Thymus (tissue), 11 donors: ENCODE data around the gene MYOM3. TPM values are rescaled to one million over a fixed set of nuclear protein-coding genes. Genes with fewer than 3 reads are reported as not detected.
"Not testable (repeated sequence)": the region's sequence is repeated elsewhere in the genome, so short reads cannot be mapped to it uniquely, and the experiment has no call there.

Experiments
- DNase-seq, 9 donors: peaks; one replicate each; pipeline ENCODE4 v3.0.0-alpha.2; 2013; ENCODE audit warnings: low spot score in 9 of 9, low read depth in 6 of 9, missing footprints in 1 of 9
- H3K27ac ChIP-seq, 2 donors: one replicate each; pipeline ENCODE4 v1.5.1; 2013; ENCODE audit warnings: control low read depth in 1 of 2, low read depth in 1 of 2, low read length in 1 of 2, mild to moderate bottlenecking in 1 of 2, moderate library complexity in 1 of 2
- H3K27me3 ChIP-seq, 2 donors: one replicate each; pipeline ENCODE4 v1.5.1; 2013; ENCODE audit warnings: low read length in 1 of 2; ENCODE audit not compliant: control insufficient read depth in 2 of 2, insufficient read depth in 1 of 2
- H3K36me3 ChIP-seq, 2 donors: one replicate each; pipeline ENCODE4 v1.5.1; 2013; ENCODE audit warnings: low read length in 1 of 2, mild to moderate bottlenecking in 1 of 2, moderate library complexity in 1 of 2; ENCODE audit not compliant: control insufficient read depth in 2 of 2, insufficient read depth in 2 of 2
- H3K4me1 ChIP-seq, 2 donors: one replicate each; pipeline ENCODE4 v1.5.1; 2013; ENCODE audit warnings: low read length in 2 of 2; ENCODE audit not compliant: control insufficient read depth in 2 of 2, insufficient read depth in 2 of 2
- H3K4me3 ChIP-seq, 2 donors: one replicate each; pipeline ENCODE4 v1.5.1; 2013; ENCODE audit warnings: low read length in 2 of 2, control low read depth in 1 of 2, mild to moderate bottlenecking in 1 of 2
- H3K9me3 ChIP-seq, 2 donors: one replicate each; pipeline ENCODE4 v1.5.1; 2013; ENCODE audit warnings: low read length in 1 of 2, mild to moderate bottlenecking in 1 of 2; ENCODE audit not compliant: control insufficient read depth in 2 of 2, insufficient read depth in 1 of 2
- WGBS: extraction: QIAGEN DNeasy Blood & Tissue Kit; methylation state at CpG from one replicate; pipeline ENCODE4 v1.1.7; 2013; 5-methylcytosine and 5-hydroxymethylcytosine counted together
- polyA plus RNA-seq: library from polyadenylated mRNA; stranded (reverse); fragments of 200-250 nt; gene quantifications from one replicate; pipeline ENCODE4 v1.2.3, GENCODE V29; 2013
- total RNA-seq: library from RNA; stranded (reverse); fragments of 120-200 nt; gene quantifications from one replicate; pipeline ENCODE4 v1.2.4, GENCODE V29; 2013
- donor health status: healthy.

The MYOM3 gene
- total and polyA plus RNA-seq, 2 donors = 0.71 to 1.5 TPM

DNA sequence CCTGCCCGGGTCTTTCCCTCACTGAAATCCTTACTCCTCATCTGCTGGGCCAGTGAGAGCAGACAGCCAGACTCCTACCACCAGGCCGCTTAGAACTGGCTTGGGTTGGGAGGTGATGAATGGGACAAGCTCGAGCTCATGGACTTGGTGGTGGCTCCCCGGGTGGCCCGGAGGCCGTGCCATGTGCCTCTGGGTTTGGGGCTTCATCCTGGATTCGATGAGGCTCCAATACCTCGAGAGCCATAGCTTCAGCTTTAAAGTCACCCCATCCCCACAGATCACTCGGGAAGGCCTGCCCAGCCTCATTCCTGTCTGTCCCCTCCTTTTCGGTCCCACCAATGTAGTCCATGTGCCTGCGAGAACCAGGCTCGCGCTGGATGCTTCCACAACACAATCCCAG, 51.5 kb downstream of the MYOM3 start:
- no peak for DNase-seq
- WGBS = 95% methylated on average over 13 of the region's 13 CpGs

GRCh38 chr1:24058671-24059455, 53.1 kb downstream of the MYOM3 start:
- no peak for DNase-seq
- peaks cover 0 to 4% of the 10 kb centered on the region in 2 donors for H3K27me3 ChIP-seq
- WGBS = 96% methylated on average over 14 of the region's 14 CpGs
- H3K4me1 ChIP-seq = no peaks in the 10 kb centered on the region
- H3K9me3 ChIP-seq = peaks cover 0 to 5% of the 10 kb centered on the region in 2 donors
- no peaks in the 10 kb centered on the region for H3K36me3 ChIP-seq
- no peak overlapping the region for H3K27ac ChIP-seq
- no peak overlapping the region for H3K4me3 ChIP-seq

More for the DNA sequence above, 51.5 kb downstream of the MYOM3 start:
- H3K27me3 ChIP-seq = peaks cover 0 to 4% of the 10 kb centered on the region in 2 donors
- H3K27ac ChIP-seq = no peak overlapping the region
- H3K4me3 ChIP-seq = no peak overlapping the region
- no peaks in the 10 kb centered on the region for H3K36me3 ChIP-seq
- H3K4me1 ChIP-seq = peaks cover 0 to 5% of the 10 kb centered on the region in 2 donors
- peaks cover 0 to 5% of the 10 kb centered on the region in 2 donors for H3K9me3 ChIP-seq

DNA sequence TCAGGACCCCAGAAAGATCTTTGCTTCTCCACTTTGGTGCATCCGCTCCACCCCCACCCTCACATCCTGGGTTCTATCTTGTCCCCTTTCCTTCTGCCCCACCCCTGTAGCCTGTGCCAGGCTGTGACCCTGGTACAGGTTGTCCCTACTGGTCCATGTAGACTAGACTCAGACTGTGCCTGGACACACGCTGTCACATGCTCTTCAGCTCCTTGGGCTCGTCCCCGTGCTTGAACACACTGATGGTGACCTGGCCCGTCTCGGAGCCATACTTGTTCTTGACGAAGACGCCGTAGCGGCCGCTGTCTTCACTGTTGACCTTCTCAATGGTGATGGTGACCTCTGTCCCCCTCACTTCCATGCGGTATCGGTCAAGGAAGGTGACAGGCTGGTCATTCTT, 54.8 kb downstream of the MYOM3 start:
- Histone ChIP-seq H3K9me3 (no peaks in the 10 kb centered on the region), H3K36me3 (no peaks in the 10 kb centered on the region), H3K27ac (no peak overlapping the region), H3K4me3 (no peak overlapping the region), H3K27me3 (no peaks in the 10 kb centered on the region), H3K4me1 (no peaks in the 10 kb centered on the region)
- no peak for DNase-seq
- WGBS = 96% methylated on average over 13 of the region's 13 CpGs

GRCh38 chr1:24055681-24056080, 56.3 kb downstream of the MYOM3 start:
- Histone ChIP-seq H3K4me3 (no peak overlapping the region), H3K4me1 (no peaks in the 10 kb centered on the region), H3K27ac (no peak overlapping the region), H3K36me3 (no peaks in the 10 kb centered on the region), H3K9me3 (no peaks in the 10 kb centered on the region), H3K27me3 (no peaks in the 10 kb centered on the region)
- WGBS = 84% methylated on average over 8 of the region's 8 CpGs
- no peak for DNase-seq

GRCh38 chr1:24052220-24052619, 59.7 kb downstream of the MYOM3 start:
- Histone ChIP-seq H3K9me3 (no peaks in the 10 kb centered on the region), H3K36me3 (no peaks in the 10 kb centered on the region), H3K4me3 (no peak overlapping the region), H3K27ac (no peak overlapping the region), H3K4me1 (no peaks in the 10 kb centered on the region), H3K27me3 (no peaks in the 10 kb centered on the region)
- 78% methylated on average over 6 of the region's 6 CpGs for WGBS
- no peak for DNase-seq

- no peaks in the 10 kb centered on the region for H3K4me1 ChIP-seq
- H3K27ac ChIP-seq = no peak overlapping the region
- no peak for DNase-seq
- H3K36me3 ChIP-seq = no peaks in the 10 kb centered on the region
- 80% methylated on average over 7 of the region's 7 CpGs for WGBS
- H3K9me3 ChIP-seq = no peaks in the 10 kb centered on the region
- no peak overlapping the region for H3K4me3 ChIP-seq
- H3K27me3 ChIP-seq = no peaks in the 10 kb centered on the region
Measured at GRCh38 chr1:24051206-24051945, 60.6 kb downstream of the MYOM3 start.

GRCh38 chr1:24049733-24050132, 62.2 kb downstream of the MYOM3 start:
- no peak for DNase-seq
- WGBS = 98% methylated on average over 7 of the region's 7 CpGs
- no peaks in the 10 kb centered on the region for H3K9me3 ChIP-seq
- H3K27ac ChIP-seq = no peak overlapping the region
- no peaks in the 10 kb centered on the region for H3K36me3 ChIP-seq
- H3K4me1 ChIP-seq = no peaks in the 10 kb centered on the region
- H3K4me3 ChIP-seq = no peak overlapping the region
- H3K27me3 ChIP-seq = no peaks in the 10 kb centered on the region

DNA sequence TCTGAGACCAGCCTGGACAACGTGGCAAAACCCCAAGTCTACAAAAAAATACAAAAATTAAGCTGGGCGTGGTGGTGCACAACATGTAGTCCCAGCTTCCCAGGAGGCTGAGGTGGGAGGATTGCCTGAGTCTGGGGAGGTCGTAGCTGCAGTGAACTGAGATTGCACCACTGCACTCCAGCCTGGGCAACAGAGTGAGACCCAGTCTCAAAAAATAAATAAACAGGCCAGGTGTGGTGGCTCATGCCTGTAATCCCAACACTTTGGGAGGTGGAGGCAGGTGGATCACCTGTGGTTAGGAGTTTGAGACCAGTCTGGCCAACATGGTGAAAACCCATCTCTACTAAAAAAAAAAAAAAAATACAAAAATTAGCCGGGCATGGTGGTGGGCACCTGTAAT, 63.0 kb downstream of the MYOM3 start:
- WGBS = 93% methylated on average over 4 of the region's 4 CpGs
- not testable (repeated sequence) for H3K36me3 ChIP-seq, H3K27ac ChIP-seq, H3K9me3 ChIP-seq, H3K27me3 ChIP-seq, H3K4me1 ChIP-seq, DNase-seq, H3K4me3 ChIP-seq

GRCh38 chr1:24048205-24048869, 63.6 kb downstream of the MYOM3 start:
- H3K36me3 ChIP-seq = no peaks in the 10 kb centered on the region
- H3K9me3 ChIP-seq = no peaks in the 10 kb centered on the region
- no peak for DNase-seq
- H3K4me1 ChIP-seq = no peaks in the 10 kb centered on the region
- no peak overlapping the region for H3K4me3 ChIP-seq
- WGBS = 90% methylated on average over 6 of the region's 6 CpGs
- H3K27me3 ChIP-seq = no peaks in the 10 kb centered on the region
- H3K27ac ChIP-seq = no peak overlapping the region
